ENCODE data around the gene TMEM14A. TPM values are rescaled to one million over a fixed set of nuclear protein-coding genes. Genes with fewer than 3 reads are reported as not detected.
A peak's percentile ranks its signal among the peaks of the same experiment; 100 is the strongest.

The TMEM14A gene
- total and polyA plus RNA-seq, 2 of the 8 experiments (the other 6 are each of a cell fraction or from before 2014, with no cell fraction given) = 11.1 to 11.2 TPM

DNA sequence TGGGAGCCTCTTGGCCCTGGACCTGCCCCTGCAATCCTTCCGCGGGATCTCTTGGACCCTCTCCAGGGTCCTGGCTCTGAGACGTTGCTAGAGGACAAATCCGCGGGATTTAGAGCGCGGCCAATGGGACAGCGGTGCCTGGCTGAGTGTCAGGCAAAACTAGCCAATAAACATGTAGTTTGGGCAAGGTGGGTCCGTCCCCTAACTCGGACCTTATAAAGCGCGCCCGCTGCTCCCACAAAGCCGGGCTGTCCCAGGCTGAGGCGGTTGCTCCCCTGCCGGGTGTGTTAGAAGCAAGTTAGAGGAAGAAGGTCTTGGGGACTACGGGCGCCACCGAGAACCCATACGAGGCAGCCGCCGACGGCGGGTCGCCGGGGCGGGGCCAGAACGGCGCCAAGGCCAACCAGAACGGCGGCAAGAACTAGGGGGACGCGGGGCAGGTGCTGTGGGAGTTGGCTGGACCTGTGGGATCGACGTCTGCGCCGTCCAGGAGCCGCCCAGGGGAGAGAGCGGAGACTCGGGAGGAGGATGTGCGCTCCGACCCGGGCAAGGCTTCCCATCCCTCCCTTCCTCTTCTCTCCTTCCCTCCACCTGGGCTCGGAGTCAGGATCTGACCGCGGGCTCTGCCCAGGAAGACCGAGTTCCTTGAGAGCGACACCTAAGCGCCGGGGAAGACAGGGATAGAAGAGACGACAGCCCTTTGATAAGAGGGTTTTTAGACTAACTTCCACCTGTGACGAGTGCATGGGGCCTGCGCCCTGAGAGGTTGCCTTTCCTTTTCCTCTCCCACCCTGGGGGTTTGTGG is 6.5 kb upstream of the TMEM14A start:
- H3K27me3 ChIP-seq (replicated peaks in 1 of 4; ENCODE audit: control insufficient read depth in 3 of 4, extremely low read depth in 1 of 4, insufficient read depth in 3 of 4, low read length in 3 of 4) = peaks cover 0 to 10% (median 7%) of the 10 kb centered on the region in 4 experiments; a peak in 5 of 7 replicates
- ChIA-PET POLR2A (ENCODE audit: partially characterized antibody) (interaction anchor here (0.7 to 3.4 kb wide), 11 partner anchors 9 to 380 kb away, joined by 3 to 22 read pairs (median 4); partner anchors contain the start of genes EFHC1, GSTA4 and MCM3), CTCF (ENCODE audit: partially characterized antibody) (interaction anchor here (0.5 to 2.2 kb wide), 8 partner anchors 12 to 362 kb away, joined by 3 to 12 read pairs (median 5); partner anchors contain the start of gene EFHC1)
- H3K4ac ChIP-seq (replicated peaks; ENCODE audit: insufficient read length, low read depth, low read length) = peak overlapping the region; percentile 54
- H2BK5ac ChIP-seq (ENCODE audit: low read depth, low read length) = no peak overlapping the region
- H3K4me2 ChIP-seq (ENCODE audit: insufficient read depth in 1 of 2, low read depth in 2 of 2, low read length in 2 of 2) = peak overlapping the region; percentile 83 to 86
- FAIRE-seq (no peak), DNase-seq (ENCODE audit: low read depth in 1 of 2, low spot score in 2 of 2) (peak; percentile 93)
- no peaks in the 10 kb centered on the region for H4K20me1 ChIP-seq (replicated peaks in 1 of 2; ENCODE audit: control insufficient read depth in 1 of 2, insufficient read depth in 2 of 2, low read length in 2 of 2)
- H3K4me1 ChIP-seq (replicated peaks in 1 of 4; ENCODE audit: control insufficient read depth in 3 of 4, insufficient read depth in 4 of 4, low read length in 3 of 4) = peaks cover 0 to 10% (median 5%) of the 10 kb centered on the region in 4 experiments; a peak in 3 of 7 replicates
- H3K9ac ChIP-seq (replicated peaks in 1 of 4; ENCODE audit: extremely low read depth in 1 of 4, low read depth in 3 of 4, low read length in 3 of 4) = peak overlapping the region; percentile 52 to 82 (median 78)
- H3K23me2 ChIP-seq (ENCODE audit: low read depth, low read length) = peaks cover 15% of the 10 kb centered on the region; the same call in 1 of the 2 replicates
- no peaks in the 10 kb centered on the region for H3K79me1 ChIP-seq (ENCODE audit: low read depth, low read length)
- H3K79me2 ChIP-seq (ENCODE audit: control insufficient read depth in 1 of 2, insufficient read depth in 2 of 2, low read length in 2 of 2) = peaks cover 0 to 6% of the 10 kb centered on the region in 2 experiments; a peak in 1 of 4 replicates
- H3K36me3 ChIP-seq (ENCODE audit: control insufficient read depth in 2 of 4, insufficient read depth in 4 of 4, low read length in 3 of 4) = peaks cover 0 to 2% (median 0%) of the 10 kb centered on the region in 4 experiments; a peak in 1 of 8 replicates
- peak overlapping the region; percentile 66 to 76 (median 74) for H3K4me3 ChIP-seq (ENCODE audit: extremely low read depth in 1 of 4, insufficient read depth in 2 of 4, low read depth in 3 of 4, low read length in 4 of 4)
- no peak overlapping the region; the same call in 1 of the 2 replicates for H2AFZ ChIP-seq (ENCODE audit: low read length)
- WGBS, 2 experiments (ENCODE audit: extremely low coverage in 1 of 2, insufficient coverage in 1 of 2, insufficient read length in 1 of 2, insufficient replicate concordance in 2 of 2, low coverage in 1 of 2, low lambda C conversion rate in 2 of 2, missing lambda C conversion rate in 1 of 2) = 4% methylated on average over 48 of the region's 53 CpGs; no CpG with 5 or more reads in 1 of the 2 experiments
- no peak overlapping the region for H3K14ac ChIP-seq (ENCODE audit: insufficient read length)
- H2BK120ac ChIP-seq (replicated peaks; ENCODE audit: low read depth, low read length) = peak overlapping the region; percentile 56
- no peak overlapping the region for H2AK5ac ChIP-seq (ENCODE audit: low read depth, low read length)
- H3K56ac ChIP-seq (replicated peaks; ENCODE audit: insufficient read length, low read depth, low read length) = no peak overlapping the region
- peak overlapping the region; percentile 75; the same call in 1 of the 2 replicates for H3K18ac ChIP-seq (ENCODE audit: extremely low read depth, low read length)
- H2BK12ac ChIP-seq (ENCODE audit: low read depth, low read length) = peak overlapping the region; percentile 30; the same call in 1 of the 2 replicates
- no peak overlapping the region for H3K23ac ChIP-seq (ENCODE audit: insufficient read length)
- H2BK20ac ChIP-seq (ENCODE audit: low read length) = no peak overlapping the region
- H4K8ac ChIP-seq (ENCODE audit: extremely low read depth, insufficient read depth, low read length) = peak overlapping the region; percentile 96
- no peaks in the 10 kb centered on the region for H3K9me3 ChIP-seq (ENCODE audit: insufficient read depth in 2 of 2, low read depth in 1 of 2, low read length in 1 of 2)
- no peak overlapping the region for H2BK15ac ChIP-seq (ENCODE audit: low read length)
- no peak overlapping the region for H3K27ac ChIP-seq (ENCODE audit: low read depth, low read length)
- H4K5ac ChIP-seq (ENCODE audit: insufficient read length, low read depth, low read length) = peak overlapping the region; percentile 79
- H4K91ac ChIP-seq (replicated peaks; ENCODE audit: insufficient read length, low read length) = peak overlapping the region; percentile 87
- no peak for TF ChIP-seq EGR1 (IDR thresholded peaks at IDR 0.05; ENCODE audit: borderline replicate concordance, low read depth, low read length)
